H1 (cell line): ENCODE measurements around the gene SCYL1. TPM values are rescaled to one million over a fixed set of nuclear protein-coding genes. Genes with fewer than 3 reads are reported as not detected.
A peak's percentile ranks its signal among the peaks of the same experiment; 100 is the strongest.

Experiments used
- CTCF ChIA-PET: fragments of 300-600 bp; sonication (Branson Sonifier 250); formaldehyde crosslinking; loops from one replicate; lab custom pipeline; 2021; ENCODE audit not compliant: partially characterized antibody; lab: Charles Lee
- POLR2A ChIA-PET: fragments of 300-600 bp; sonication (Branson Sonifier 250); formaldehyde crosslinking; loops from one replicate; lab custom pipeline; 2021; ENCODE audit warnings: inconsistent platforms; ENCODE audit not compliant: partially characterized antibody; lab: Charles Lee
- DNase-seq, 2 experiments: peaks; one replicate each; pipeline versions ENCODE4 v3.0.0 to v3.0.0-alpha.2; 2010 to 2022; ENCODE audit warnings: low spot score in 2 of 2, low read depth in 1 of 2, mixed read lengths in 1 of 2
- FAIRE-seq: peaks from 2 replicates; lab custom pipeline; 2011; peaks lifted over from hg19 to GRCh38; lab: Jason Lieb, UNC
- H2AFZ ChIP-seq: 2 replicates; pipeline ENCODE4 v1.8.1; 2012; ENCODE audit warnings: low read length, inconsistent platforms
- H2AK5ac ChIP-seq: 2 replicates; pipeline ENCODE4 v1.6.1; 2013; ENCODE audit warnings: low read depth, low read length
- H2BK120ac ChIP-seq: replicated peaks from 2 replicates; pipeline ENCODE3; 2013; ENCODE audit warnings: low read depth, low read length, inconsistent platforms
- H2BK12ac ChIP-seq: 2 replicates; pipeline ENCODE4 v1.6.1; 2013; ENCODE audit warnings: low read depth, low read length
- H2BK15ac ChIP-seq: 2 replicates; pipeline ENCODE4 v1.6.1; 2013; ENCODE audit warnings: low read length
- H2BK20ac ChIP-seq: 2 replicates; pipeline ENCODE4 v1.6.1; 2013; ENCODE audit warnings: low read length
- H2BK5ac ChIP-seq: 2 replicates; pipeline ENCODE4 v1.6.1; 2013; ENCODE audit warnings: low read depth, low read length
- H3K14ac ChIP-seq: 2 replicates; pipeline ENCODE4 v1.6.1; 2013; ENCODE audit warnings: inconsistent platforms; ENCODE audit not compliant: insufficient read length
- H3K18ac ChIP-seq: 2 replicates; pipeline ENCODE4 v1.6.1; 2013; ENCODE audit warnings: low read length; ENCODE audit errors: extremely low read depth
- H3K23ac ChIP-seq: 2 replicates; pipeline ENCODE4 v1.6.1; 2013; ENCODE audit warnings: inconsistent platforms; ENCODE audit not compliant: insufficient read length
- H3K23me2 ChIP-seq: 2 replicates; pipeline ENCODE4 v1.6.1; 2013; ENCODE audit warnings: low read depth, low read length
- H3K27ac ChIP-seq: 2 replicates; pipeline ENCODE4 v1.6.1; 2011; ENCODE audit warnings: low read depth, low read length, inconsistent platforms
- H3K27me3 ChIP-seq, 4 experiments: replicated peaks in 1 of 4; 1 replicate in 1 of 4; 2 replicates in 3 of 4; pipeline versions ENCODE4 v1.6.1 to v1.8.1; 2011 to 2013; ENCODE audit warnings: low read length in 3 of 4, mild to moderate bottlenecking in 3 of 4, inconsistent platforms in 2 of 4, mixed read lengths in 2 of 4, moderate library complexity in 1 of 4; ENCODE audit not compliant: control insufficient read depth in 3 of 4, insufficient read depth in 3 of 4; ENCODE audit errors: extremely low read depth in 1 of 4
- H3K36me3 ChIP-seq, 4 experiments: 2 replicates each; pipeline versions ENCODE4 v1.6.1 to v1.8.1; 2011 to 2013; ENCODE audit warnings: mild to moderate bottlenecking in 4 of 4, low read length in 3 of 4, moderate library complexity in 2 of 4, control low read depth in 1 of 4, inconsistent platforms in 1 of 4; ENCODE audit not compliant: insufficient read depth in 4 of 4, control insufficient read depth in 2 of 4
- H3K4ac ChIP-seq: replicated peaks from 2 replicates; pipeline ENCODE3; 2013; ENCODE audit warnings: low read length, low read depth, mixed read lengths, inconsistent platforms; ENCODE audit not compliant: insufficient read length
- H3K4me1 ChIP-seq, 4 experiments: replicated peaks in 1 of 4; 1 replicate in 1 of 4; 2 replicates in 3 of 4; pipeline versions ENCODE4 v1.6.1 to v1.8.1; 2011 to 2013; ENCODE audit warnings: low read length in 3 of 4, inconsistent platforms in 2 of 4, mixed read lengths in 1 of 4; ENCODE audit not compliant: insufficient read depth in 4 of 4, control insufficient read depth in 3 of 4
- H3K4me2 ChIP-seq, 2 experiments: 2 replicates each; pipeline versions ENCODE4 v1.6.1 to v1.8.1; 2011 to 2013; ENCODE audit warnings: low read depth in 2 of 2, low read length in 2 of 2, control low read depth in 1 of 2, inconsistent platforms in 1 of 2, mild to moderate bottlenecking in 1 of 2; ENCODE audit not compliant: insufficient read depth in 1 of 2
- H3K4me3 ChIP-seq, 4 experiments: fragments of 200-600, 300-600 bp in 1 of 4; sonication (generic), shearing (Covaris generic), sonication (Bioruptor Twin) in 1 of 4; 2 replicates each; pipeline versions ENCODE4 v1.5.1 to v1.8.1; 2011 to 2016; ENCODE audit warnings: low read length in 4 of 4, low read depth in 3 of 4, control low read depth in 2 of 4, inconsistent platforms in 2 of 4, mild to moderate bottlenecking in 2 of 4, mixed read lengths in 1 of 4, moderate library complexity in 1 of 4; ENCODE audit not compliant: insufficient read depth in 2 of 4; ENCODE audit errors: extremely low read depth in 1 of 4
- H3K56ac ChIP-seq: replicated peaks from 2 replicates; pipeline ENCODE3; 2013; ENCODE audit warnings: low read depth, mild to moderate bottlenecking, mixed read lengths, low read length, inconsistent platforms; ENCODE audit not compliant: insufficient read length
- H3K79me1 ChIP-seq: 2 replicates; pipeline ENCODE4 v1.6.1; 2013; ENCODE audit warnings: low read depth, low read length, control low read depth
- H3K79me2 ChIP-seq, 2 experiments: 2 replicates each; pipeline versions ENCODE4 v1.6.1 to v1.8.1; 2012 to 2013; ENCODE audit warnings: low read length in 2 of 2, mild to moderate bottlenecking in 2 of 2, inconsistent platforms in 1 of 2; ENCODE audit not compliant: insufficient read depth in 2 of 2, control insufficient read depth in 1 of 2
- H3K9ac ChIP-seq, 4 experiments: replicated peaks in 1 of 4; 1 replicate in 1 of 4; 2 replicates in 3 of 4; pipeline versions ENCODE4 v1.6.1 to v1.8.1; 2011 to 2013; ENCODE audit warnings: low read depth in 3 of 4, low read length in 3 of 4, control low read depth in 2 of 4, mild to moderate bottlenecking in 2 of 4, moderate library complexity in 2 of 4, inconsistent platforms in 1 of 4; ENCODE audit errors: extremely low read depth in 1 of 4
- H3K9me3 ChIP-seq, 2 experiments: 2 replicates each; pipeline versions ENCODE4 v1.6.1 to v1.8.1; 2012 to 2013; ENCODE audit warnings: mild to moderate bottlenecking in 2 of 2, moderate library complexity in 2 of 2, control low read depth in 1 of 2, inconsistent platforms in 1 of 2, low read depth in 1 of 2, low read length in 1 of 2, mixed read lengths in 1 of 2; ENCODE audit not compliant: insufficient read depth in 2 of 2
- H4K20me1 ChIP-seq, 2 experiments: replicated peaks in 1 of 2; 2 replicates each; pipeline versions ENCODE3 to v1.8.1; 2011 to 2013; ENCODE audit warnings: inconsistent platforms in 2 of 2, low read length in 2 of 2, mild to moderate bottlenecking in 1 of 2; ENCODE audit not compliant: insufficient read depth in 2 of 2, control insufficient read depth in 1 of 2
- H4K5ac ChIP-seq: 2 replicates; pipeline ENCODE4 v1.6.1; 2013; ENCODE audit warnings: low read length, low read depth, mixed read lengths, inconsistent platforms; ENCODE audit not compliant: insufficient read length
- H4K8ac ChIP-seq: 2 replicates; pipeline ENCODE4 v1.8.0; 2013; ENCODE audit warnings: mild to moderate bottlenecking, moderate library complexity, low read length, inconsistent platforms; ENCODE audit not compliant: insufficient read depth; ENCODE audit errors: extremely low read depth
- H4K91ac ChIP-seq: replicated peaks from 2 replicates; pipeline ENCODE3; 2013; ENCODE audit warnings: low read length, mixed read lengths, inconsistent platforms; ENCODE audit not compliant: insufficient read length
- ASH2L ChIP-seq: fragments of 200-600, 300-600 bp; sonication (generic); IDR thresholded peaks from one replicate; pipeline ENCODE4 v1.7.1; 2017; ENCODE audit warnings: low read length
- ATF2 ChIP-seq: IDR thresholded peaks from 2 replicates; pipeline ENCODE4 v1.6.1; 2012; ENCODE audit warnings: low read length, inconsistent platforms
- CBX5 ChIP-seq: fragments of 300-800, 300-1000 bp; sonication (generic); IDR thresholded peaks from 2 replicates; pipeline ENCODE4 v1.7.1; 2016; ENCODE audit warnings: antibody characterized with exemption, low read length, low read depth
- CREB1 ChIP-seq: IDR thresholded peaks from 2 replicates; pipeline ENCODE4 v1.6.1; 2012; ENCODE audit warnings: inconsistent platforms
- EGR1 ChIP-seq: IDR thresholded peaks from 2 replicates; pipeline ENCODE4 v1.6.1; 2011; ENCODE audit warnings: low read depth, low read length, borderline replicate concordance
- KDM4A ChIP-seq: IDR thresholded peaks from one replicate; pipeline ENCODE4 v1.7.1; 2012; ENCODE audit warnings: low read depth, mild to moderate bottlenecking, moderate library complexity, low read length, inconsistent platforms; ENCODE audit not compliant: severe bottlenecking
- SIRT6 ChIP-seq: IDR thresholded peaks from one replicate; pipeline ENCODE4 v1.7.1; 2012; ENCODE audit warnings: low read length, inconsistent platforms
- SP1 ChIP-seq: IDR thresholded peaks from 2 replicates; pipeline ENCODE4 v1.6.1; 2011; ENCODE audit warnings: low read depth, low read length
- TBP ChIP-seq: IDR thresholded peaks from 2 replicates; pipeline ENCODE4 v1.6.1; 2011; ENCODE audit warnings: low read depth, low read length, improper control_type of control experiment
- WGBS, 2 experiments: shearing (Covaris generic) in 1 of 2; methylation state at CpG; one replicate each; pipeline versions ENCODE4 v1.1.6 to v1.1.7; 2013 to 2015; ENCODE audit warnings: low lambda C conversion rate in 2 of 2, mixed read lengths in 2 of 2, inconsistent platforms in 1 of 2, low coverage in 1 of 2, missing lambda C conversion rate in 1 of 2; ENCODE audit not compliant: insufficient replicate concordance in 2 of 2, insufficient coverage in 1 of 2, insufficient read length in 1 of 2; ENCODE audit errors: extremely low coverage in 1 of 2, missing lambda C conversion rate in 1 of 2; 5-methylcytosine and 5-hydroxymethylcytosine counted together
- polyA plus RNA-seq, 7 experiments: library from polyadenylated mRNA; depleted of rRNA in 3 of 7; stranded (reverse) in 5 of 7; unstranded in 2 of 7; fragments of >200 nt in 5 of 7; fragments of 200-250 nt in 2 of 7; gene quantifications; 1 replicate in 5 of 7; 2 replicates in 1 of 7; 4 replicates in 1 of 7; pipeline versions ENCODE4 v1.2.1 to v1.2.3, GENCODE V29; 2011 to 2013; ENCODE audit warnings: missing spikeins in 2 of 7, mixed read lengths in 2 of 7
- total RNA-seq: library from RNA; stranded (reverse); fragmentation: NEBNext Ultra II Directional; extraction: Animal tissue kit (Norgen Biotek cat#: 25700); gene quantifications from 2 replicates; pipeline ENCODE4 v1.2.1, GENCODE V29; 2021

Gene SCYL1
- total and polyA plus RNA-seq, 2 of the 8 experiments (the other 6 are each of a cell fraction or from before 2014, with no cell fraction given): 59.8 to 77.7 TPM

DNA sequence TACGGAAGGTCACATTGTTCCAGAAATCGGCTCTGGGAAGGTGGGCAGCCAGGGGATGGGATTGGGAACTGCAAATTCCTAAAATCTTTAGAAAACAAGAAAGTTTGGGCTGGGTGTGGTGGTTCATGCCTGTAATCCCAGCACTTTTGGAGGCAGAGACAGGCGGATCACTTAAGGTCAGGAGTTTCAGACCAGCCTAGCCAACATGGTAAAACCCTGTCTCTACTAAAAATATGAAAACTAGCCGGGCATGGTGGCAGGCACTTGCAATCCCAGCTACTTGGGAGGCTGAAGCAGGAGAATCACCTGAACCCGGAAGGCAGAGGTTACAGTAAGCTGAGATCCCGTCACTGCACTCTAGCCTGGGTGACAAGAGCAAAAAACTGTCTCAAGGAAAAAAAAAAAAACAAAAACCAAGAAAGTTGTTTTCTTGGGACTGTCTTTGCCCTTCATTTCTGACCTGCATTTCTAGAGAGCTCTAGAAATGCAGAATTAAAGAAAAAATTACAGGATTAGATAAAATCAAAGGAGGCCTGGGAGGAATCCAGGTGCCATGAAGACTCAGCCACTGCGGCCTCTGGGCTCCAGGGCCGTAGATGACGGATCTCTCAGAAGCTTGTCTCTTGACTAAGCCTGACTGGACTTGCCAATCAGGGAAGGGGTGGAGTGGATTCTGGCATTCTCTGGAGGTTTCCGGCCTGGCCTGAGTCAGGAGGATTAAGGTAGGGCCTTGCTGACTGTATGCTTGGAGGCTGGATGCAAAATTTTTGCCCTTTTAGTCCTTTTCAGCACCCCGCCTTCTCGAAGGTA is 31.3 kb upstream of the SCYL1 start:
- H3K9ac ChIP-seq: no peak overlapping the region
- H2BK20ac ChIP-seq: 0 out of 2 replicates have a peak overlapping the region, but pooled peaks have one; percentile 64
- no peak overlapping the region for H3K27ac ChIP-seq
- H3K23me2 ChIP-seq: peaks cover 9% of the 10 kb centered on the region
- H4K20me1 ChIP-seq: no peaks in the 10 kb centered on the region
- H3K4ac ChIP-seq: no peak overlapping the region
- H2AFZ ChIP-seq: no peak overlapping the region
- H3K9me3 ChIP-seq: no peaks in the 10 kb centered on the region
- H4K5ac ChIP-seq: no peak overlapping the region
- H3K14ac ChIP-seq: no peak overlapping the region
- H2BK120ac ChIP-seq: peak overlapping the region; percentile 68
- peak overlapping the region; percentile 93; the same call in 1 of the 2 replicates for H2BK12ac ChIP-seq
- no peak overlapping the region for H3K23ac ChIP-seq
- H2BK5ac ChIP-seq: peak overlapping the region; percentile 57; the same call in 1 of the 2 replicates
- DNase-seq (no peak), FAIRE-seq (no peak)
- no peaks in the 10 kb centered on the region for H3K36me3 ChIP-seq
- peak overlapping the region; percentile 63; the same call in 1 of the 2 replicates for H3K18ac ChIP-seq
- ChIA-PET CTCF (interaction anchor here (0.9 to 29.0 kb wide), 6 partner anchors 10 to 105 kb away, joined by 3 to 809 read pairs (median 41); no protein-coding TSS in a partner anchor), POLR2A (interaction anchor here (0.6 to 29.8 kb wide), 10 partner anchors 10 to 138 kb away, joined by 3 to 1569 read pairs (median 4); partner anchors contain the start of genes MALAT1 and NEAT1)
- no peaks in the 10 kb centered on the region for H3K27me3 ChIP-seq
- 82% methylated on average over 12 of the region's 12 CpGs; no CpG with 5 or more reads in 1 of the 2 experiments for WGBS, 2 experiments
- H2AK5ac ChIP-seq: peak overlapping the region; percentile 58; the same call in 1 of the 2 replicates
- H2BK15ac ChIP-seq: peak overlapping the region; percentile 81; the same call in 1 of the 2 replicates
- H4K8ac ChIP-seq: no peak overlapping the region
- H3K79me1 ChIP-seq: no peaks in the 10 kb centered on the region; the same call in 1 of the 2 replicates
- peak overlapping the region in 1 of 2 experiments; percentile 17; a peak in 2 of 4 replicates for H3K4me2 ChIP-seq
- H3K79me2 ChIP-seq: peaks cover 0 to 16% of the 10 kb centered on the region in 2 experiments; a peak in 2 of 4 replicates
- no peak overlapping the region for H3K56ac ChIP-seq
- H3K4me3 ChIP-seq: no peak overlapping the region
- peaks cover 31 to 54% (median 39%) of the 10 kb centered on the region in 4 experiments for H3K4me1 ChIP-seq
- H4K91ac ChIP-seq: peak overlapping the region; percentile 31
- no peak for TF ChIP-seq EGR1
- TF ChIP-seq CREB1: no peak
- TF ChIP-seq ATF2: no peak
- TF ChIP-seq CBX5: no peak
- TF ChIP-seq SP1: no peak
- TF ChIP-seq SIRT6: no peak
- TF ChIP-seq ASH2L: no peak
- TF ChIP-seq KDM4A: no peak
- TF ChIP-seq TBP: no peak
